ENCODE results near the gene ADGRB3.

ADGRB3 gene

DNA sequence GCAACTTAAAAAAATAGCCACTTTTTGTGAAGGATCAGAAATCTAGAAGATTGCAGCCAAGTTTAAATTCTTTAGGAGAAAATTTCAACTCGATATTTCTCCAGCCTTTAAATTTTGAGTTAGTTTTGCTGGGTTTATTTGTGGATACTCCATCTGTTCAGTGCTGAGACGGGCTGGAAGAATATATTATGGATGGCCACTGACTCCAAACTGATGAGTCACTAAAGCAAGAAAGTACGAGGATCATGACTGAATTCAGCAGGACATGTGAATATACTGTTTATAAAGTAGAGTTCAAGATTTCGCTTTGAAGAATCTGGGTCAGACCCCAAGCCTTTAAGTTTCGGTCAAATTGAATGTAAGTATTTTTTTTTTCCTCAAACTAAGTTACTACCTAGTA lies 199.5 kb downstream of the ADGRB3 start:
- in situ Hi-C loops (cut with MboI; ENCODE audit: low pct_unique_long_range_greater_than_20kb, low sequenced_read_pairs, unreplicated experiment), result no loop called here
- no peak for TF ChIP-seq CTCF (IDR thresholded peaks at IDR 0.05; ENCODE audit: extremely low read depth, insufficient read depth, missing control alignments)
- no peak for DNase-seq (ENCODE audit: low spot score)

GRCh38 chr6:68838571-68838970 lies 203.5 kb downstream of the ADGRB3 start:
- in situ Hi-C loops (cut with MboI; ENCODE audit: low pct_unique_long_range_greater_than_20kb, low sequenced_read_pairs, unreplicated experiment), result no loop called here
- DNase-seq (ENCODE audit: low spot score), result no peak
- no peak for TF ChIP-seq CTCF (IDR thresholded peaks at IDR 0.05; ENCODE audit: extremely low read depth, insufficient read depth, missing control alignments)

DNA sequence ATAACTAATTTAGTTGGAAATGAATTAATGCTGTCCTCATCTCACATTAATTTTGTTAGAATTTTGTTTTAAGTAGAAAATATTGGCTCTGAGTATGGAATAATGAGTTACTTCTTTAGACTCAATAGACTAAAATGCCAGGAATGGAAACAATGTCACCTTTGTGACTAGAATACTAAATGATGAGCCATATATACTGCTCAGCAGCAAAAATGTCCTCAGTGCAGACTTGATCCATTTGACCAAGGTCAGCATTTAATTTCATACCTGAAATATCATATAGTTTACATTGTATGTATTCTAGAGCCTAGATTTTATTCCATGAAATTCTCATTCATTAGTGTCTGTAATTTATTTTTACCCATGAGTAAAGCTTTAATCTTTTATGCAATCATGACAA lies 217.7 kb downstream of the ADGRB3 start:
- in situ Hi-C loops (cut with MboI; ENCODE audit: low pct_unique_long_range_greater_than_20kb, low sequenced_read_pairs, unreplicated experiment), result no loop called here
- no peak for TF ChIP-seq CTCF (IDR thresholded peaks at IDR 0.05; ENCODE audit: extremely low read depth, insufficient read depth, missing control alignments)
- DNase-seq (ENCODE audit: low spot score), result no peak

DNA sequence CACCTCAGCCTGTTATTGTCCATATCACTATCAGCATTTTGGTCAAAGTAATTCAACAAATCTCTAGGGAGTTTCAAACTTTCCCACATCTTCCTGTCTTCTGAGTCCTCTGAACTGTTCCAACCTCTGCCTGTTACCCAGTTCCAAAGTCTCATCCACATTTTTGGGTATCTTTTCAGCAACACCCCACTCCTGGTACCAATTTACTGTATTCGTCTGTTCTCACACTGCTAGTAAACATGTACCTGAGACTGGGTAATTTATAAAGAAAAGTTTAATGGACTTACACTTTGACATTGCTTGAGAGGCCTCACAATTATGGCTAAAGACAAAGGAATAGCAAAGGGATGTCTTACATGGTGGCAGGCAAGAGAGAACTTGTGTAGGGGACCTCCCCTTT lies 224.2 kb downstream of the ADGRB3 start:
- no peak for DNase-seq (ENCODE audit: low spot score)
- TF ChIP-seq CTCF (IDR thresholded peaks at IDR 0.05; ENCODE audit: extremely low read depth, insufficient read depth, missing control alignments), result no peak
- in situ Hi-C loops (cut with MboI; ENCODE audit: low pct_unique_long_range_greater_than_20kb, low sequenced_read_pairs, unreplicated experiment), result no loop called here

DNA sequence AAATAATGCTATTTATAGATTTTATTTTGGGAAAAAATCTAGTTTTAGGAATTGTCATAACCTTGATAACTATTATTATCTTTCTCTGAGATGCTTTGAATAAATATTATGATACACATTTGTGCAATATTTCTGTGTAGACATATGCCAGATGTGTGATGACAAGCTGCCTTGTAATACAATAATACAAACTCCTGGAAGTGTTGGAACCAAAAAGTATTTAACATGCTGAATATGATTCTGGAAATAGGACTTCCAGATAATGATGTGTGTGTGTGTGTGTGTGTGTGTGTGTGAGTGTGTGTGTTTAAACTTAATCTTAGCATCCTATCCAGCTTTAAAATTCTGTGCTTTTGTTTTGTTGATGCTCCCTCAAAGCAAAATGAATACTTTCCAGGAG lies 233.6 kb downstream of the ADGRB3 start:
- no peak for TF ChIP-seq CTCF (IDR thresholded peaks at IDR 0.05; ENCODE audit: extremely low read depth, insufficient read depth, missing control alignments)
- in situ Hi-C loops (cut with MboI; ENCODE audit: low pct_unique_long_range_greater_than_20kb, low sequenced_read_pairs, unreplicated experiment), result no loop called here
- no peak for DNase-seq (ENCODE audit: low spot score)

DNA sequence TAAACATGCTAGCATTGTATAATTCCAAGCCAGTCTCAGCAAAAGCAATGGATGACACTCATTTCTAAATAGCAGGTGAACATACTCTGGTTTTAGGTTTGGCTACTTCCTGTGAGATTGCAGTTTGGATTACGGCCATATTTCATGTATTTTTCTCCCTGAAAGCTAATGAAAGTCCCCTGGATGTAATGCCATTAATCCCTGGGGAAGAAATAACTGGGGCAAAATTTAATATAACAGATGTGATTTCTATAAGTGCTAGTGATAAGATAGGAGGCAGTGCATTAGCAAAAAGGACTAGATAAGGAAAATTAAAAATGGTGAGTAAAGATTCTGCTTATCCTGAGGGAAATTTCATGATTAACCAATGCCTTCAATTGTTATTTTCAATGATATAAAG lies 238.2 kb downstream of the ADGRB3 start:
- DNase-seq (ENCODE audit: low spot score), result no peak
- in situ Hi-C loops (cut with MboI; ENCODE audit: low pct_unique_long_range_greater_than_20kb, low sequenced_read_pairs, unreplicated experiment), result no loop called here
- TF ChIP-seq CTCF (IDR thresholded peaks at IDR 0.05; ENCODE audit: extremely low read depth, insufficient read depth, missing control alignments), result no peak

- in situ Hi-C loops (cut with MboI; ENCODE audit: low pct_unique_long_range_greater_than_20kb, low sequenced_read_pairs, unreplicated experiment), result no loop called here
- TF ChIP-seq CTCF (IDR thresholded peaks at IDR 0.05; ENCODE audit: extremely low read depth, insufficient read depth, missing control alignments), result no peak
- DNase-seq (ENCODE audit: low spot score), result no peak
Observed at GRCh38 chr6:68874747-68875146, 239.7 kb downstream of the ADGRB3 start.

All from GM13977 (cell line).